Measurements from ENCODE around the gene DOCK2. TPM values are rescaled to one million over a fixed set of nuclear protein-coding genes. Genes with fewer than 3 reads are reported as not detected.
A peak's percentile ranks its signal among the peaks of the same experiment; 100 is the strongest.
"Not testable (repeated sequence)": the region's sequence is repeated elsewhere in the genome, so short reads cannot be mapped to it uniquely, and the experiment has no call there.

The DOCK2 gene
- total RNA-seq, 1 experiment from 2014 or later, result 3.3 TPM

DNA sequence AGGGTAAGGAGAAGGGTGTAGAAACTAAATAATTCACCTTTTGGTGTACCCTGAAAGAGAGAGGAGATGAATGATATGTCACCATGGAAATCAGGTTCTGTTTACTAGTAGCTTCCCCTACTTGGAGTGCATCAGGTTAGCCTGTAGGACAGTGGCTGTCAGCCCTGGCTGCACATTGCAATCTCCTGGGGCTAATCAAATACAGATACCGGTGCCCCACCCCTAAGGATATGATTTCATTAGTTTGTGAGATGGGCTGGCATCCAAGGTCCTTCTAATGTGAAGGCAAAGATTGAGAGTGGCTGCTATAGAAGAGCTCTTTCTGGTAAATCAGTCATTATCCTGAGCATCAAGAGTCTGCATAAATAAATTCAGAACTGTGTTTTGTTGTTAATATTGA lies 296.1 kb downstream of the DOCK2 start:
- Histone ChIP-seq H3K36me3 (replicated peaks; ENCODE audit: control insufficient read depth, insufficient read depth, low read length) (no peaks in the 10 kb centered on the region), H3K27me3 (ENCODE audit: control insufficient read depth, insufficient read depth, low read length) (no peaks in the 10 kb centered on the region), H3K4me3 (ENCODE audit: insufficient read depth, low read depth, low read length) (no peak overlapping the region)
- DNase-seq, result no peak

DNA sequence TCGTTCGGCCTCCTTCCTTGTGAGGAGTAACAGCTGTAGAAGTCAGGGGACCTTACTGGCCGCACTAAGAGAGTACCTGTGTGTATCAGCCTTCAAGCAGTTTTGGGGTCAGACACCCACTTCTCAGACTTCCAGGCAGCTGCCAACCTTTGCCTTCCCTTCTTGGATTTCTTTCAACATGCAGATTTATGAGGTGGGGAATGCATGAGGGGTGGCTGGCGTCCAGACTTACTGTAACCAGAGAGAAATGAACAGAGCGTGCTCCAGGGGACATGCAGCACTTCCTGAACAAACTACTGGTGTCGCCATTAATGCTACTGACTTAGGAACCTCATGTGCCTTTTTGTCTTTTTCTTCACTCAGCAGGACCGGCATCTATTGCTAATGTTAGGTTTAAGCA lies 296.5 kb downstream of the DOCK2 start:
- no peak overlapping the region for H3K4me3 ChIP-seq (ENCODE audit: insufficient read depth, low read depth, low read length)
- H3K27me3 ChIP-seq (ENCODE audit: control insufficient read depth, insufficient read depth, low read length), result no peaks in the 10 kb centered on the region
- no peak for DNase-seq
- H3K36me3 ChIP-seq (replicated peaks; ENCODE audit: control insufficient read depth, insufficient read depth, low read length), result no peaks in the 10 kb centered on the region

DNA sequence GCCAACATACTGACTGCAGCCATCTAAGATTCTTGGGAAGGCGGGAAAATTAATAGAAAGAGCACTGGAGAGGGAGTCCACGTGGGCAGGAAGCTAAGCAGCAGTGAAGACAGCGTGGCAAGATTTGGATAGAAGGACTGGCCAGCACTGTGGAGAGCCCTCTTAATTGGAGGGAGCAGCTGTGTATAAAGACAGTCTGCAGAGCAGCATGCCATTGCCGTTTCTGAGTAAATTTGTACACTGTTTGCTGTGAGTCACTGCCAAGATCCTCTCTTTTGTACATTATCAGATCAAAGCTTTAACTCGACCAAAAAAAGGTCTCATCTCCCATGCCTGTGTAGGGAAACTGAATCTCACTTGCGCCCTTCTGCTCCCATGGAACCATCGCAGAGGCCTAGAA lies 297.9 kb downstream of the DOCK2 start:
- Histone ChIP-seq H3K27me3 (ENCODE audit: control insufficient read depth, insufficient read depth, low read length) (no peaks in the 10 kb centered on the region), H3K4me3 (ENCODE audit: insufficient read depth, low read depth, low read length) (no peak overlapping the region), H3K36me3 (replicated peaks; ENCODE audit: control insufficient read depth, insufficient read depth, low read length) (no peaks in the 10 kb centered on the region)
- no peak for DNase-seq

DNA sequence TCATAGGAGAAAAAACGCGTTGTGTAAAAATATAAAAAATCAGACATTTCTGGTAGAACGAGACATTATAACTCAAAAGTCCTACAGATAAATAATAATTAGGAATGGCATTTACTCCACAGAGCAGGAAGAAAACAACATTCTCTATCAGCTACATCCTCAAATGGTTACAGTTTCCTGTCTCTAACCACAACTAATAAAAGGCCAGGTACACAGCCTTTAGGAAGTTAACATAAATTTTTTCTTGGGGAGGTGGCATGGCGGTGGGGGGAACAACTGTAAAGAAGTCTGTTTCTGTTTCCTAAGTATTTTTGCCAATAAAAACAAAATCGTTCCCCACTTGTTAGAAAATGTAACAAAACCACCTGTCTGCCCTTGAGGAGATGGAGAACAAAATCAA lies 298.7 kb downstream of the DOCK2 start:
- no peak for DNase-seq
- Histone ChIP-seq H3K36me3 (replicated peaks; ENCODE audit: control insufficient read depth, insufficient read depth, low read length) (no peaks in the 10 kb centered on the region), H3K27me3 (ENCODE audit: control insufficient read depth, insufficient read depth, low read length) (no peaks in the 10 kb centered on the region), H3K4me3 (ENCODE audit: insufficient read depth, low read depth, low read length) (no peak overlapping the region)

DNA sequence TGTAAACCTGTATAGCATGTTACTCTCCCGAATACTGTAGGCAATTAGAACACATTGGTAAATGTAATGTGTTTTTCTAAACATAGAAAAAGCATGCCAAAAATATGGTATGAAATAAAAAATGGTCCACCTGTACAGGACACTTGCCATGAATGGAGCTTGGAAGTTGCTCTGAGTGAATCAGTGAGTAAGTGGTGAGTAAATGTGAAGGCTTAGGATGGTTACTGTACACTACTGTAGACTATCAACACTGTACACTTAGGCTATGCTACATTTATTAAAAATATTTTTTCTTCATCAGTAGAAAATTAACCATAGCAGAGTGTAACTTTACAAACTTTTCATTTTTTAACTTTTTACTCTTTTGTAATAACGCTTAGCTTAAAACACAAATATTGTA lies 301.4 kb downstream of the DOCK2 start:
- Histone ChIP-seq H3K27me3 (ENCODE audit: control insufficient read depth, insufficient read depth, low read length) (no peaks in the 10 kb centered on the region), H3K36me3 (replicated peaks; ENCODE audit: control insufficient read depth, insufficient read depth, low read length) (no peaks in the 10 kb centered on the region), H3K4me3 (ENCODE audit: insufficient read depth, low read depth, low read length) (no peak overlapping the region)
- DNase-seq, result no peak

DNA sequence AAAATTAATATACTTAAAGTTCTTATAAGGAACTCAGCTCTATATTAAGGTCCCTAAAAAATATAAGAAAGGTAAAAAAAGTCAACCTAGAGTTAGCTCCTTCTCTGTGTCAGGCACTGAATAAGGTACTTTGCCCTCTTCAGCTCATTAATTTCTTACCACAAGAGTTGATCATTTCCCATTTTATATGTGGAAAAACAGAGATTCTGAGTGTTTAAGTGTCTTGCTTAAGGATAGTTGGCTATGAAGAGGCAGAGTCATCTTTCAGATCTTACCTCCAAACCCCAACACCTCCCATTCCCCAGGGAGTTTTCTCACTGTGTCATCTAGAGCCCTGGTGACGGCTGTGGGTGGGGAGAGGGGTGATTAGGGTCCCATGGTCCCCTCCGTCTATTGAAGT lies 302.7 kb downstream of the DOCK2 start:
- DNase-seq, result no peak
- Histone ChIP-seq H3K27me3 (ENCODE audit: control insufficient read depth, insufficient read depth, low read length) (no peaks in the 10 kb centered on the region), H3K36me3 (replicated peaks; ENCODE audit: control insufficient read depth, insufficient read depth, low read length) (no peaks in the 10 kb centered on the region), H3K4me3 (ENCODE audit: insufficient read depth, low read depth, low read length) (no peak overlapping the region)

DNA sequence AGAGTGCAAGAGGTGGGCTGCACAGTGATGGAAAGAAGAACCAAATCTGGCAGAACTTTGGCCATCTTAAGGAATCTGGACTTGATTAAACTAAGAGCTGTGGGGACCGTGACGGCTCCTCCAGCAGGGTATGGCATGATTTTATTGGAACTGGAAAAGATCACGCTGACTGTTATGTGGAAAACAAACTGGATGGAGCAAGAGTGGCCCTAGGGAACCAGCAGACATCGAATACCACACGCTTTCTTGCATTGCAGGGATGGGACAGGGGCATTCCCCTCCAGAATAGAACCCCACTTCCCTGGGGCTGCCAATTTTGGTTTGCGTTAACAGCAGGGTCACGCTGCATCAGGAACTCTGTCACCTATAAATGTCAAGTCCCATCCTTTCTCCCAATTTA lies 304.5 kb downstream of the DOCK2 start:
- no peak for DNase-seq
- H3K4me3 ChIP-seq (ENCODE audit: insufficient read depth, low read depth, low read length), result no peak overlapping the region
- no peaks in the 10 kb centered on the region for H3K27me3 ChIP-seq (ENCODE audit: control insufficient read depth, insufficient read depth, low read length)
- H3K36me3 ChIP-seq (replicated peaks; ENCODE audit: control insufficient read depth, insufficient read depth, low read length), result no peaks in the 10 kb centered on the region

DNA sequence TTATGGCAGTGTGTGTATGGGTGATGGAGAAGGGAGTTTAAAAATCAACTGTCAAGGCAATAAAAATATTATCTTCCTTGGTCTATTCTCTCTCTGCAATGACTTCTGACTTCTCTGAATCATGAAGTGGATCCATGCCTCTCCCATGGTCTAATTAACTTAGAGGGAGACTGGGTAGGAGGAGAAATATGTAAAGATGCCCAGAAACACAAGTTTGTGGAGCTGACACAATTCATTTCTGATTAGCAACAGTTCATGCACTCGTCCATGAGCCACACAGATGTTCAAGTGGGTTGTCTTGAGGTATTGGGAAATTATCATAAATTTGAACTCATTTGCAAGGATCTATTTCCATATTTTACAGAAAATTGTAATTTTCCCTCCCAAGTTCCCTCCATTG lies 305.1 kb downstream of the DOCK2 start:
- no peak for DNase-seq

DNA sequence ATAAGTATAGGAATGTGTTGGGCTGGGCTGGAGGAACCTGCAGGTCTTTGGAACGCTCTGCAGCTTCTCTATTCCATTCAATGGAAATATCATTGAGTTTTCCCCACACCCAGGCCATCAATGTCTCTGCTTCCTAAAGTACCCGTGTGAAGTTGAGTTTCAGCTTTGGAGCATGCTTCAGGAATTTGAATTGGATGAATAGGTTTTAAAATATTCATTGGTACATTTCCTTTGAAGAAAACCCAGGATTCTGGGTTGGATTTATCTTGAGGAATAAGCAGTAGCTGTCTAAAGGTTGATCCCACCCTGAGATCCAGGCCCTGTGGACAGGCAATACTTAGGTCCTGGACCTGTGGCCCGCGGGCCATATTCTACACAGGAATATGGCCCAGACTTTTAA lies 306.0 kb downstream of the DOCK2 start:
- Histone ChIP-seq H3K36me3 (replicated peaks; ENCODE audit: control insufficient read depth, insufficient read depth, low read length) (no peaks in the 10 kb centered on the region), H3K4me3 (ENCODE audit: insufficient read depth, low read depth, low read length) (no peak overlapping the region), H3K27me3 (ENCODE audit: control insufficient read depth, insufficient read depth, low read length) (no peaks in the 10 kb centered on the region)
- no peak for DNase-seq

More for the DNA sequence above, 305.1 kb downstream of the DOCK2 start:
- Histone ChIP-seq H3K27me3 (ENCODE audit: control insufficient read depth, insufficient read depth, low read length) (no peaks in the 10 kb centered on the region), H3K4me3 (ENCODE audit: insufficient read depth, low read depth, low read length) (no peak overlapping the region), H3K36me3 (replicated peaks; ENCODE audit: control insufficient read depth, insufficient read depth, low read length) (no peaks in the 10 kb centered on the region)

DNA sequence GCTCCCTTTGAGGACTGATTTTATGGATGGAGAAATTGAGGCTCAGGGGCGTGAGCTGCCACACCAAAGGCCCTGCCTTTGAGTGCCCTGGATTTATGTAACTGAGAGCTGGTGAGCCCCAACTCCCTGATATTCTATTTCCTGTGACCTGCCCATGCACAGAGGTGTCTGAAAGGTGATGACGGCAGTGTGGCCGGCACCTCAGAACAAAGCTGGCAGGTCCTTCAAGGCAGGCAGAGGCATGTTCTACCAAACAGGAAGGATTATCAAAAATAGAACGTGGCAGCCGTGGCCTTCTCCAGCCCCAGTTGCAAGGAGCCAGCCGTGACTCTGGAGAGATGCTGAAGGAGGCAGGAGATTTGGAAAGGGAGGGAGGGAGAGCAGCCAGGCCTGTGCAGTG lies 307.0 kb downstream of the DOCK2 start:
- H3K27me3 ChIP-seq (ENCODE audit: control insufficient read depth, insufficient read depth, low read length), result no peaks in the 10 kb centered on the region
- H3K4me3 ChIP-seq (ENCODE audit: insufficient read depth, low read depth, low read length), result no peak overlapping the region
- H3K36me3 ChIP-seq (replicated peaks; ENCODE audit: control insufficient read depth, insufficient read depth, low read length), result no peaks in the 10 kb centered on the region
- no peak for DNase-seq

DNA sequence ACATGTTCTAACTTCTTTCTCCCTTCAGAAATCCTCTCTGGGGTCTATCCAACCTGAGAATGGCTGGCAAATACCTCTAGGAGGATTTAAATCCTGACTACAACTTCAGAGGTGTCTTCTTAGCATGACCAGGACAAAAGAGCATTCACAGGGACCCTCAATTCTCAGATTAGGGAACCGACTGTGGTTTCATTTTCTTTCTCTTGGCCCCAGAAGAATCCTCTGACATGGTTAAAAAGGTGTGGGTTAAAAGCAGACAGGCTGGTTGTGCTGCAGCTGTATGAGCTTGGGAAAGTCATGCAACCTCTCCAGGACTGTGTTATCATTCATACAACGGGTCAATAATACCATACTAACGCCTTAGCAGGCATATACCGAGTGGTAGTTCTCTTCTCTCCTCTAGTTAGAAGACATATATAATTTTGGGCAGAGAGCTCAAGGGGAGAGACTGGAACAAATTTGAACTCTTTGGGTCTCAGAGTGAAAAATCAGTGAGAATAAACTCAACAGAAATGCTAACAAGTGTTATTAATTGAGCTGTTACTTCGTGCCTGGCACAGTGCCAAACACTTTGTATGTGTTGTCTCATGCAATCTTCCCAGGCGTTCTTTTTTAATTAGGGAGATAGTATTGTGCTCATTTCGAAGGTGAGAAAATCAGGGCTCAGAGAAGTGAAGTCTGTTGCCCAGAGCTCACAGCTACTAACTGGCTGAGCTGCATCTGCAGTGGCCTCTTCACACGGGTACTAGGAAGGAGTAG lies 308.0 kb downstream of the DOCK2 start:
- H3K4me3 ChIP-seq (ENCODE audit: insufficient read depth, low read depth, low read length), result no peak overlapping the region
- no peaks in the 10 kb centered on the region for H3K27me3 ChIP-seq (ENCODE audit: control insufficient read depth, insufficient read depth, low read length)
- no peaks in the 10 kb centered on the region for H3K36me3 ChIP-seq (replicated peaks; ENCODE audit: control insufficient read depth, insufficient read depth, low read length)
- no peak for DNase-seq

DNA sequence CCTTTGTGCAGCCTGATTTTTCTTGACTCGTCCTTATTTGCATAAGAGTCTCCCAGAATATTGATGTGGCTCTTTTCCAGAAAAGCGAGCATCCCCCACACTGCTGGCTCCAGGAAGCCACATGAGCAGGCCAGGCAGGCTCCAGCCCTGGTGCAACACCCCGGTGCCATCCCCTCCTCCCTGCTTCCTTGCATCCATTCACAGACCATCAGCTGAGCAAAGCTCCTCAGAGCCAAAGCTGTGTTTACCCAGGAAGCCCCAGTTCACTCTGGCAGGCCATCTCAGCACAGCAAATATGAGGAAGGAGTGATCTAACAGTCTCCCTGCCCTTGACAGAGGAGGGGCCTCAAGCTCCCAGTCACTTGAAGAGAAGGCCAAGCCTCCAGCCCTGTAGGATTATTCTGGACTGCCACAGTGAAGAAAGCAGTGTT lies 308.8 kb downstream of the DOCK2 start:
- H3K4me3 ChIP-seq (ENCODE audit: insufficient read depth, low read depth, low read length), result no peak overlapping the region
- no peaks in the 10 kb centered on the region for H3K27me3 ChIP-seq (ENCODE audit: control insufficient read depth, insufficient read depth, low read length)
- DNase-seq, result peak; percentile 32
- H3K36me3 ChIP-seq (replicated peaks; ENCODE audit: control insufficient read depth, insufficient read depth, low read length), result no peaks in the 10 kb centered on the region

DNA sequence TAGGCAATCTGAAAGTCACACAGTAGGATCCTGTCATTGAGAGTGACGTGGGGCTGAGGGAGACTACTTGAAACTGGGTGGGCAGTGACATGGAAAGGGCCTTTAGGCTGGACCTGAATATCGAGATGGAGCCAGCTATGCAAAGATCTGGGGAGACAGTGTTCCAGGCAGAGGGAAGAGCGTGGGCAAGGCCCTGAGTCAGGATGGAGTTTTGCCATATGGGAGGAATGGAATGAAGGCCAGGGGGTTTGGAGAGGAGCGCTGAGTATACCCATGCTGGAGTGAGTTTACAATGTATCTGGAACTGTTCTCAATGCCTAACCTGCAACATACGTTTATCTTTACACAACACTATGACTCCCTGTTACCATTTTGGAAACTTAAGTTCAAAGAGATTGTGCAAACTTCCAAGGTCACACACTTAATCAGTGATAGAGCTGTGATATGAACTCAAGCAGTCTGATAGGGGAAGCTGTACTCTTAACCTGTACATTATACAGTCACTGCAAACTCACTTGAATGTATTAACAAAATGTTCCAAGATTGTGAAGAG lies 309.7 kb downstream of the DOCK2 start:
- no peaks in the 10 kb centered on the region for H3K36me3 ChIP-seq (replicated peaks; ENCODE audit: control insufficient read depth, insufficient read depth, low read length)
- no peak overlapping the region for H3K4me3 ChIP-seq (ENCODE audit: insufficient read depth, low read depth, low read length)
- H3K27me3 ChIP-seq (ENCODE audit: control insufficient read depth, insufficient read depth, low read length), result no peaks in the 10 kb centered on the region
- no peak for DNase-seq

DNA sequence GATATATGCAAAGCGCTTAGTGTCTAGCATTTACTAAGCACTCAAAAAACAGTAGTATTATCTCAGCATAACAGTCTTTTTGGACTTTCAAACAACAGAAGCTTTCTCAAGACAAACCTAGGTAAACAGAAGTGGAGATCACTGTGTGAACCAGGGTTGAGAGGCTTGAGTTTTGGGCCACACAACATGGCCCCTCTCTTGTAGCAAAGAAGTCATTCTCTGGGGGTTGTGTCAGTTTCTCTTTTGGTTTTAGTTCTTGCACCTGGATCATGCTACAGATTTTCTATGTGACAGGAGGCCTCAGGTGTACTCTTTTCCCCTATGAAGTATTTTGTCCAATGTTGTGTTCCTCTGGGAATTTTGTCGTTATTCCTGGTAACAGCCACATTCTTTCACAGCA lies 313.3 kb downstream of the DOCK2 start:
- Histone ChIP-seq H3K27me3 (ENCODE audit: control insufficient read depth, insufficient read depth, low read length) (no peaks in the 10 kb centered on the region), H3K36me3 (replicated peaks; ENCODE audit: control insufficient read depth, insufficient read depth, low read length) (no peaks in the 10 kb centered on the region), H3K4me3 (ENCODE audit: insufficient read depth, low read depth, low read length) (no peak overlapping the region)
- DNase-seq, result no peak

DNA sequence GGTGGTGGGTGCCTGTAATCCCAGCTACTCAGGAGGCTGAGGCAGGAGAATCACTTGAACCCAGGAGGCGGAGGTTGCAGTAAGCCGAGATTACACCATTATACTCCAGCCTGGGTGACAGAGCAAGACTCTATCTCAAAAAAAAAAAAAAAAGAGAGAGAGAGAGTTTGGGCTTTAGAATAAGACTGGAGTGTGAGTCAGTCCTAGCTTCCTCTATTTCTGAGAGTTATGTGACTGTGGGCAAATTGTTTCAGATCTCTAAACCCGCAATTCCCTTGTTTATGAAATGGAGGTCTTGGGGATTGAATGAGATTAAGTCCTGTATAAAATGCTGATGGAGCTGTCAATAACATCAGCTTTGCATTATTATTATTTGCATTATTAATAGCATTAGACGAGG lies 316.1 kb downstream of the DOCK2 start:
- H3K4me3 ChIP-seq (ENCODE audit: insufficient read depth, low read depth, low read length); H3K36me3 ChIP-seq (replicated peaks; ENCODE audit: control insufficient read depth, insufficient read depth, low read length); H3K27me3 ChIP-seq (ENCODE audit: control insufficient read depth, insufficient read depth, low read length); DNase-seq: not testable (repeated sequence)

DNA sequence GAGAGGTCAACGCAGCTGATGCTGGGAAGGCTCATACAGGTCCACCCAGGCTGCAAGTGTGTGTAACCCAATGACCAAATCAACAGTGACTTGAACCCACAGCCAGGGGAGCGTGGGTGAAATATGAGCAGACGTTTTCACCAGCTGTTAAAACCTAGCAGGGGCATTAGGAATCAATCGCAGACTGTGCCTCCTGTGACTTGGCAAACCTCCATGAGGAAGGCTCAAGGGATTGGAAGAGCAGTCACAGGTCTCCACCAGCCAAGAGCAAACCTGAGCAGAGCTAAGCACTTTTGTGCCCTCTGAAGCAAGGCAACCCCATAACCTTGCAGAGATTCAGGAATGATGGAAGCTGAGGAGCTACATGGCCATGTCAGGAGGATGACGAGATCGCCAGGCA lies 317.7 kb downstream of the DOCK2 start:
- Histone ChIP-seq H3K27me3 (ENCODE audit: control insufficient read depth, insufficient read depth, low read length) (no peaks in the 10 kb centered on the region), H3K4me3 (ENCODE audit: insufficient read depth, low read depth, low read length) (no peak overlapping the region), H3K36me3 (replicated peaks; ENCODE audit: control insufficient read depth, insufficient read depth, low read length) (no peaks in the 10 kb centered on the region)
- no peak for DNase-seq
